Panc1 (cell line): ENCODE data around the gene KIRREL3.

Experiments
- POLR2AphosphoS5 ChIP-seq: IDR thresholded peaks from 2 replicates; pipeline ENCODE4 v1.6.1; 2012; ENCODE audit warnings: mild to moderate bottlenecking, low read depth, low read length, moderate library complexity
- SIN3A ChIP-seq: IDR thresholded peaks from 2 replicates; pipeline ENCODE4 v1.6.1; 2012; ENCODE audit warnings: low read depth, mild to moderate bottlenecking, low read length, moderate library complexity, borderline replicate concordance; ENCODE audit not compliant: insufficient read depth
- TCF7L2 ChIP-seq: IDR thresholded peaks from 2 replicates; pipeline ENCODE4 v1.6.1; 2011; ENCODE audit warnings: mild to moderate bottlenecking, low read depth, low read length, inconsistent platforms
- TF ChIP-seq, protein P1 (sequence below): fragments of 450-650 bp; IDR thresholded peaks from 2 replicates; pipeline ENCODE4 v1.5.1; 2017; ENCODE audit warnings: mild to moderate bottlenecking
- TF ChIP-seq, protein P2 (sequence below), 2 experiments: IDR thresholded peaks; 2 replicates each; pipeline ENCODE4 v1.6.1; 2011 to 2012; ENCODE audit warnings: low read depth in 2 of 2, control low read depth in 1 of 2, low read length in 1 of 2, mild to moderate bottlenecking in 1 of 2, moderate library complexity in 1 of 2; ENCODE audit not compliant: insufficient read depth in 1 of 2

DNA sequence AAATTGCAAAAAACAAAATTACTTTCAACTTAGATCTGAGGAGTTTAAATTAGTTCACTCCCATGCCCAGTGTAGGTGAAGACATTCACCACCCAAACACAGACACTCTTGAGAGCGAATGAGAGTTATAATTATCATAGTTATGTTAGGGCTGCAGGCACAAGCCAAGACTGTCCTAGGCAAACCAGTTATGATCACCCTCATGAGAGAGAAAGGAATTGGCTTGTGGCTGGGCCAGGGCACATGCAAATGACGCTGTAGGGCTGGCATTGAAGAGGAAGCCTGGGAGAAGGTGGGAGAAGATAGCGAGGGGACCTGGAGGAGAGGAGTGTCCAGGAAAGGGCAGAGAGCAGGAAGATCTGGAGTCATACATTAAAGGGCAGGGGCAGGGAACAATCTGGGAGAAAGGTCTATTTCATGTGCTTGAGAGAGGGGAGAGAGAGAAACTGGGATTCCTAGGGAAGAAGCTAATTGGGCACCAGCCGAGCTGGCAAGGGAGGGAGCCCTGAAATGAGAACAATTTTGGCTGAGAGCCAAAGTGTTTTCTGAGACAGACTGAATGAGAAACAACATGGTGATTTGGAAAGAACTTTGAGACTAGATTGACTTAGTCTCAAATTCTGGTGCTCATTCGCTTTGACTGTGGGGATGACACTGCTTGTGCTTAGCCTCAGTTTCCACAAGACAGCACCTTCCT lies 279.9 kb downstream of the KIRREL3 start:
- TF ChIP-seq, protein P1, sequence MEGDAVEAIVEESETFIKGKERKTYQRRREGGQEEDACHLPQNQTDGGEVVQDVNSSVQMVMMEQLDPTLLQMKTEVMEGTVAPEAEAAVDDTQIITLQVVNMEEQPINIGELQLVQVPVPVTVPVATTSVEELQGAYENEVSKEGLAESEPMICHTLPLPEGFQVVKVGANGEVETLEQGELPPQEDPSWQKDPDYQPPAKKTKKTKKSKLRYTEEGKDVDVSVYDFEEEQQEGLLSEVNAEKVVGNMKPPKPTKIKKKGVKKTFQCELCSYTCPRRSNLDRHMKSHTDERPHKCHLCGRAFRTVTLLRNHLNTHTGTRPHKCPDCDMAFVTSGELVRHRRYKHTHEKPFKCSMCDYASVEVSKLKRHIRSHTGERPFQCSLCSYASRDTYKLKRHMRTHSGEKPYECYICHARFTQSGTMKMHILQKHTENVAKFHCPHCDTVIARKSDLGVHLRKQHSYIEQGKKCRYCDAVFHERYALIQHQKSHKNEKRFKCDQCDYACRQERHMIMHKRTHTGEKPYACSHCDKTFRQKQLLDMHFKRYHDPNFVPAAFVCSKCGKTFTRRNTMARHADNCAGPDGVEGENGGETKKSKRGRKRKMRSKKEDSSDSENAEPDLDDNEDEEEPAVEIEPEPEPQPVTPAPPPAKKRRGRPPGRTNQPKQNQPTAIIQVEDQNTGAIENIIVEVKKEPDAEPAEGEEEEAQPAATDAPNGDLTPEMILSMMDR = no peak
- TF ChIP-seq SIN3A (no peak), POLR2AphosphoS5 (no peak), TCF7L2 (no peak)
- TF ChIP-seq, protein P2, sequence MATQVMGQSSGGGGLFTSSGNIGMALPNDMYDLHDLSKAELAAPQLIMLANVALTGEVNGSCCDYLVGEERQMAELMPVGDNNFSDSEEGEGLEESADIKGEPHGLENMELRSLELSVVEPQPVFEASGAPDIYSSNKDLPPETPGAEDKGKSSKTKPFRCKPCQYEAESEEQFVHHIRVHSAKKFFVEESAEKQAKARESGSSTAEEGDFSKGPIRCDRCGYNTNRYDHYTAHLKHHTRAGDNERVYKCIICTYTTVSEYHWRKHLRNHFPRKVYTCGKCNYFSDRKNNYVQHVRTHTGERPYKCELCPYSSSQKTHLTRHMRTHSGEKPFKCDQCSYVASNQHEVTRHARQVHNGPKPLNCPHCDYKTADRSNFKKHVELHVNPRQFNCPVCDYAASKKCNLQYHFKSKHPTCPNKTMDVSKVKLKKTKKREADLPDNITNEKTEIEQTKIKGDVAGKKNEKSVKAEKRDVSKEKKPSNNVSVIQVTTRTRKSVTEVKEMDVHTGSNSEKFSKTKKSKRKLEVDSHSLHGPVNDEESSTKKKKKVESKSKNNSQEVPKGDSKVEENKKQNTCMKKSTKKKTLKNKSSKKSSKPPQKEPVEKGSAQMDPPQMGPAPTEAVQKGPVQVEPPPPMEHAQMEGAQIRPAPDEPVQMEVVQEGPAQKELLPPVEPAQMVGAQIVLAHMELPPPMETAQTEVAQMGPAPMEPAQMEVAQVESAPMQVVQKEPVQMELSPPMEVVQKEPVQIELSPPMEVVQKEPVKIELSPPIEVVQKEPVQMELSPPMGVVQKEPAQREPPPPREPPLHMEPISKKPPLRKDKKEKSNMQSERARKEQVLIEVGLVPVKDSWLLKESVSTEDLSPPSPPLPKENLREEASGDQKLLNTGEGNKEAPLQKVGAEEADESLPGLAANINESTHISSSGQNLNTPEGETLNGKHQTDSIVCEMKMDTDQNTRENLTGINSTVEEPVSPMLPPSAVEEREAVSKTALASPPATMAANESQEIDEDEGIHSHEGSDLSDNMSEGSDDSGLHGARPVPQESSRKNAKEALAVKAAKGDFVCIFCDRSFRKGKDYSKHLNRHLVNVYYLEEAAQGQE (IDR thresholded peaks at IDR 0.05; ENCODE audit: insufficient read depth in 1 of 2, low read depth in 2 of 2, low read length in 1 of 2) = no peak
